PC-3 (cell line): ENCODE results near the gene SH3PXD2A. TPM values are rescaled to one million over a fixed set of nuclear protein-coding genes. Genes with fewer than 3 reads are reported as not detected.
A peak's percentile ranks its signal among the peaks of the same experiment; 100 is the strongest.

Source experiments
- ATAC-seq: fragments of 200-7000 bp; cut with Tn5 transposase; 2 replicates; pipeline ENCODE4 v1.9.1; 2020; ENCODE audit warnings: mild to moderate bottlenecking, moderate library complexity
- Bru-seq: library from RNA; stranded (reverse); fragments of 400-500 nt; gene quantifications from one replicate; lab custom pipeline; 2021; lab: Mats Ljungman, UMichigan
- BruChase-seq, 2 experiments: library from RNA; stranded (reverse); fragments of 400-500 nt; gene quantifications; one replicate each; lab custom pipeline; 2021; lab: Mats Ljungman, UMichigan
- BruUV-seq: library from RNA; stranded (reverse); fragments of 400-500 nt; replicated peaks from 2 replicates; lab custom pipeline; 2021; lab: Mats Ljungman, UMichigan
- CTCF ChIA-PET: fragments of 300-600 bp; sonication (Branson Sonifier 250); formaldehyde crosslinking; loops from one replicate; lab custom pipeline; 2022; ENCODE audit warnings: antibody characterized with exemption; lab: Charles Lee
- POLR2A ChIA-PET: fragments of 300-600 bp; sonication (Branson Sonifier 250); formaldehyde crosslinking; loops from one replicate; lab custom pipeline; 2022; ENCODE audit warnings: antibody characterized with exemption; ENCODE audit not compliant: unreplicated experiment; lab: Charles Lee
- DNase-seq: peaks from one replicate; pipeline ENCODE4 v3.0.0-alpha.2; 2015
- H2AFZ ChIP-seq: fragments of 300-600 bp; sonication (generic); 2 replicates; pipeline ENCODE4 v1.6.0; 2016; ENCODE audit warnings: antibody characterized with exemption, low read length
- H3F3A ChIP-seq: fragments of 300-600 bp; sonication (generic); one replicate; pipeline ENCODE4 v1.6.0; 2017; ENCODE audit warnings: antibody characterized with exemption, low read length, control low read depth, mild to moderate bottlenecking; ENCODE audit not compliant: unreplicated experiment
- H3K27ac ChIP-seq: fragments of 300-600 bp; sonication (generic); 2 replicates; pipeline ENCODE4 v1.5.1; 2016; ENCODE audit warnings: mild to moderate bottlenecking, low read length
- H3K27me3 ChIP-seq: fragments of 300-600 bp; sonication (generic); 2 replicates; pipeline ENCODE4 v1.6.1; 2016; ENCODE audit warnings: low read length, mixed read lengths
- H3K36me3 ChIP-seq: fragments of 300-600 bp; sonication (generic); 2 replicates; pipeline ENCODE4 v1.6.1; 2016; ENCODE audit warnings: low read depth, mixed run types, low read length, mixed read lengths
- H3K4me1 ChIP-seq: fragments of 300-600 bp; sonication (generic); 2 replicates; pipeline ENCODE4 v1.5.1; 2016; ENCODE audit warnings: low read length; ENCODE audit not compliant: insufficient read depth
- H3K4me2 ChIP-seq: fragments of 300-600 bp; sonication (generic); 2 replicates; pipeline ENCODE4 v1.6.0; 2016; ENCODE audit warnings: low read length
- H3K4me3 ChIP-seq: fragments of 300-600 bp; sonication (generic); 2 replicates; pipeline ENCODE4 v1.5.1; 2016; ENCODE audit warnings: mild to moderate bottlenecking, low read length, mixed read lengths
- H3K79me2 ChIP-seq: fragments of 300-600 bp; sonication (generic); 2 replicates; pipeline ENCODE4 v1.6.1; 2017; ENCODE audit warnings: low read length, mixed read lengths
- H3K9ac ChIP-seq: fragments of 300-600 bp; sonication (generic); 2 replicates; pipeline ENCODE4 v1.6.0; 2016; ENCODE audit warnings: mild to moderate bottlenecking, low read length
- H3K9me2 ChIP-seq: fragments of 300-600 bp; sonication (generic); replicated peaks from 2 replicates; pipeline ENCODE4 v1.6.1; 2016; ENCODE audit warnings: mixed run types, low read length, mixed read lengths
- H3K9me3 ChIP-seq: fragments of 300-600 bp; sonication (generic); 2 replicates; pipeline ENCODE4 v1.6.1; 2016; ENCODE audit warnings: low read length, mixed read lengths
- H4K20me1 ChIP-seq: fragments of 300-600 bp; sonication (generic); 2 replicates; pipeline ENCODE4 v1.6.1; 2016; ENCODE audit warnings: low read length, mixed read lengths
- EZH2 ChIP-seq: fragments of 300-600 bp; sonication (generic); IDR thresholded peaks from one replicate; pipeline ENCODE4 v1.6.1; 2017; ENCODE audit warnings: antibody characterized with exemption, mild to moderate bottlenecking, low read length; ENCODE audit not compliant: unreplicated experiment
- EZH2phosphoT487 ChIP-seq: fragments of 300-600 bp; sonication (generic); IDR thresholded peaks from 2 replicates; pipeline ENCODE4 v1.6.1; 2018; ENCODE audit warnings: mild to moderate bottlenecking, antibody characterized with exemption, low read length, borderline replicate concordance
- intact Hi-C: fragments of 100-400 bp; cut with micrococcal nuclease; formaldehyde crosslinking; loops from 2 replicates; pipeline ENCODE4 v1.9.0; 2023
- long read RNA-seq: library from polyadenylated mRNA; unstranded; transcript quantifications from one replicate; pipeline ENCODE4 v2.0.0, GENCODE V29; 2021; ENCODE audit not compliant: unreplicated experiment
- total RNA-seq: library from RNA; depleted of rRNA; stranded (reverse); fragments of >200 nt; gene quantifications from 2 replicates; pipeline ENCODE4 v1.2.3, GENCODE V29; 2014; rRNA removed
- TF ChIP-seq, protein P1 (sequence below): fragments of 300-600 bp; sonication (generic); conservative IDR thresholded peaks from 2 replicates; pipeline ENCODE4 v1.5.1; 2017; ENCODE audit warnings: antibody characterized with exemption, low read depth, mild to moderate bottlenecking, low read length

The SH3PXD2A gene
- 2.9 and 3.4 TPM in 2 replicates for total RNA-seq
- Bru-seq, nascent RNA = percentile 52 among the genes with signal in this experiment
- percentile 49 among the genes with signal in this experiment for BruChase-seq, experiment 1, labeled RNA remaining after a 6-hour chase
- percentile 51 among the genes with signal in this experiment for BruChase-seq, experiment 2, labeled RNA remaining after a 2-hour chase
- long read RNA-seq, partial matches to known transcripts = 0 of 25 reads
- long read RNA-seq, other reads (novel, unspliced or antisense) = 25 of 25 reads

GRCh38 chr10:103855424-103855823, at the start of gene SH3PXD2A:
Gene SH3PXD2A, minus strand, starts transcription at chr10:103855576. Its CDS starts 310 bp downstream, at chr10:103855266.
- no peaks in the 10 kb centered on the region for H3K9me3 ChIP-seq
- CTCF ChIA-PET = no interaction called here
- no peaks in the 10 kb centered on the region for H3K9me2 ChIP-seq
- no peak within 1 kb of the TSS for H3K27ac ChIP-seq
- H3F3A ChIP-seq = no peaks in the 10 kb centered on the region
- no peaks in the 10 kb centered on the region for H3K36me3 ChIP-seq
- intact Hi-C loops = loop anchor here (5.0 kb wide), 1 partner anchor 63 kb away; no protein-coding TSS in a partner anchor
- H3K4me2 ChIP-seq = peak within 1 kb of the TSS; percentile 93
- peak within 1 kb of the TSS; percentile 47; the same call in 1 of the 2 replicates for H3K9ac ChIP-seq
- H3K4me1 ChIP-seq = peaks cover 16% of the 10 kb centered on the region
- TF ChIP-seq EZH2phosphoT487 = no peak
- TF ChIP-seq, protein P1, sequence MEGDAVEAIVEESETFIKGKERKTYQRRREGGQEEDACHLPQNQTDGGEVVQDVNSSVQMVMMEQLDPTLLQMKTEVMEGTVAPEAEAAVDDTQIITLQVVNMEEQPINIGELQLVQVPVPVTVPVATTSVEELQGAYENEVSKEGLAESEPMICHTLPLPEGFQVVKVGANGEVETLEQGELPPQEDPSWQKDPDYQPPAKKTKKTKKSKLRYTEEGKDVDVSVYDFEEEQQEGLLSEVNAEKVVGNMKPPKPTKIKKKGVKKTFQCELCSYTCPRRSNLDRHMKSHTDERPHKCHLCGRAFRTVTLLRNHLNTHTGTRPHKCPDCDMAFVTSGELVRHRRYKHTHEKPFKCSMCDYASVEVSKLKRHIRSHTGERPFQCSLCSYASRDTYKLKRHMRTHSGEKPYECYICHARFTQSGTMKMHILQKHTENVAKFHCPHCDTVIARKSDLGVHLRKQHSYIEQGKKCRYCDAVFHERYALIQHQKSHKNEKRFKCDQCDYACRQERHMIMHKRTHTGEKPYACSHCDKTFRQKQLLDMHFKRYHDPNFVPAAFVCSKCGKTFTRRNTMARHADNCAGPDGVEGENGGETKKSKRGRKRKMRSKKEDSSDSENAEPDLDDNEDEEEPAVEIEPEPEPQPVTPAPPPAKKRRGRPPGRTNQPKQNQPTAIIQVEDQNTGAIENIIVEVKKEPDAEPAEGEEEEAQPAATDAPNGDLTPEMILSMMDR = no peak
- POLR2A ChIA-PET = no interaction called here
- H4K20me1 ChIP-seq = no peaks in the 10 kb centered on the region
- H3K79me2 ChIP-seq = peaks cover 4% of the 10 kb centered on the region; the same call in 1 of the 2 replicates
- peak within 1 kb of the TSS; percentile 74 for H3K4me3 ChIP-seq
- DNase-seq (peak; percentile 38), ATAC-seq (peak; percentile 48)
- no peaks in the 10 kb centered on the region for H3K27me3 ChIP-seq
- no TSS peak for BruUV-seq
- peak within 1 kb of the TSS; percentile 68; the same call in 1 of the 2 replicates for H2AFZ ChIP-seq

DNA sequence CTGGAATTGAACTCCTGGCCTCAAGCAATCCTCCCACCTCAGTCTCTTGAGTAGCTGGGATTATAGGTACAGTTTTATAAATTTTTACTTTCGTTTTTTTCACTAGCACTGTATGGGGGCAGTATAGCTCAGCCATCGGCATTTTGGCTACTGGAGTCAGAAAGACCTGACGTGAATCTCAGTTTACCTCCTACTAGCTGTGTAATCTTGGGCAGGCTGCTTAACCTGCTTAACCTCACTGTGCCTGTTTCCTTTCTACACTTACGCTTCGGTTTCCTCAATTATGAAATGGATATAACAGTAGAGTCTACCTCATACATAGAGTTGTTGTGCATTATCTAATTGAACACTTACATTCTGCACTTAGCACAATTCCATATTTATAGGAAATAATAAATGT, 45.9 kb upstream of the SH3PXD2A start:
- no peaks in the 10 kb centered on the region for H3F3A ChIP-seq
- peaks cover 9% of the 10 kb centered on the region; the same call in 1 of the 2 replicates for H3K36me3 ChIP-seq
- no peak overlapping the region for H3K4me2 ChIP-seq
- no peaks in the 10 kb centered on the region for H3K9me3 ChIP-seq
- TF ChIP-seq EZH2phosphoT487 (no peak), EZH2 (no peak)
- TF ChIP-seq, protein P1 = no peak
- no peak overlapping the region for H3K4me3 ChIP-seq
- ATAC-seq (no peak), DNase-seq (no peak)
- no peaks in the 10 kb centered on the region for H3K27me3 ChIP-seq
- intact Hi-C loops = no loop called here
- ChIA-PET POLR2A (no interaction called here), CTCF (no interaction called here)
- no peaks in the 10 kb centered on the region for H3K9me2 ChIP-seq
- no TSS peak for BruUV-seq
- H2AFZ ChIP-seq = no peak overlapping the region
- H4K20me1 ChIP-seq = no peaks in the 10 kb centered on the region
- peaks cover 3% of the 10 kb centered on the region for H3K4me1 ChIP-seq
- no peaks in the 10 kb centered on the region for H3K79me2 ChIP-seq
- H3K27ac ChIP-seq = no peak overlapping the region
- no peak overlapping the region for H3K9ac ChIP-seq

GRCh38 chr10:103899312-103899711, 43.9 kb upstream of the SH3PXD2A start:
- Histone ChIP-seq H2AFZ (no peak overlapping the region), H3K9ac (no peak overlapping the region), H3K9me2 (no peaks in the 10 kb centered on the region), H3K9me3 (no peaks in the 10 kb centered on the region), H3K79me2 (no peaks in the 10 kb centered on the region), H3K4me1 (peaks cover 22% of the 10 kb centered on the region), H3K4me3 (no peak overlapping the region), H3F3A (no peaks in the 10 kb centered on the region), H3K4me2 (no peak overlapping the region), H3K36me3 (peaks cover 9% of the 10 kb centered on the region; the same call in 1 of the 2 replicates), H4K20me1 (no peaks in the 10 kb centered on the region), H3K27ac (no peak overlapping the region), H3K27me3 (no peaks in the 10 kb centered on the region)
- intact Hi-C loops = no loop called here
- DNase-seq (no peak), ATAC-seq (no peak)
- ChIA-PET POLR2A (no interaction called here), CTCF (no interaction called here)
- TF ChIP-seq EZH2phosphoT487 (no peak), EZH2 (no peak)
- TF ChIP-seq, protein P1 = no peak
- BruUV-seq = no TSS peak
